ENCODE results near the gene FRMD5. TPM values are rescaled to one million over a fixed set of nuclear protein-coding genes. Genes with fewer than 3 reads are reported as not detected.

FRMD5 gene
- total RNA-seq, 1 experiment from 2014 or later: 27.2 TPM

DNA sequence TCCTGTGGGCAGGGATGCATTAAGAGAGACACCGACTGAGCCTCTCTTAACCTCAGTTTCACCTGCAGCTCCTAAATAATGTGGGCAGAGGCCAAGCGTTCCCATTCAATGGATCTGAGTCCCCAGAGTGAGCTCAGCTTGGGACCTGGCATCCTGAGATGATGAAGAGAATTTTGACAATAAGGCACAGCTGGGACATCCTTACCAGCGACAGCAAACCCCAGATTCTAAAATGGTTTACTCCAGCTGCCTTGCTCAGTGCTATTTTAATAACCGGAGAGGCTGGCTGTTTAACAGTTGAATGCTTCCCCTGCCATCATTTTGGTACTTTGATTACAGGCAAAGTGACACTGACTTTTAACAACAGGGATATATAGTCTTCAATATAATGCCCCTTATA lies 244.5 kb downstream of the FRMD5 start:
- no peak for DNase-seq (ENCODE audit: low read depth, low spot score)
- no peak for ATAC-seq
- H3K27ac ChIP-seq (ENCODE audit: low read depth, low read length): no peak overlapping the region
- RAD21 ChIA-PET (ENCODE audit: low non-redundant PET in 1 of 2, low total read pairs in 2 of 2, uncharacterized antibody in 2 of 2, unreplicated experiment in 2 of 2): no interaction called here
- BruUV-seq (replicated peaks): no TSS peak
- H3K4me2 ChIP-seq (ENCODE audit: low read length): no peak overlapping the region
- H3K27me3 ChIP-seq (ENCODE audit: insufficient read depth, low read length): no peaks in the 10 kb centered on the region
- H3K4me1 ChIP-seq (ENCODE audit: control insufficient read depth in 1 of 2, insufficient read depth in 2 of 2, low read length in 2 of 2): no peaks in the 10 kb centered on the region
- TF ChIP-seq ZBTB33 (IDR thresholded peaks at IDR 0.05; ENCODE audit: extremely low read depth, insufficient replicate concordance, low read length) (no peak), YY1 (IDR thresholded peaks at IDR 0.05; ENCODE audit: extremely low read depth, insufficient replicate concordance, low read depth, low read length) (no peak), CEBPB (IDR thresholded peaks at IDR 0.05; ENCODE audit: low read depth) (no peak), CBX3 (IDR thresholded peaks at IDR 0.05; ENCODE audit: low read depth) (no peak)
- no peaks in the 10 kb centered on the region for H3K36me3 ChIP-seq (ENCODE audit: control insufficient read depth in 1 of 2, insufficient read depth in 2 of 2, low read length in 2 of 2)
- no peaks in the 10 kb centered on the region for H4K20me1 ChIP-seq (ENCODE audit: insufficient read depth)
- H3K9me3 ChIP-seq (ENCODE audit: control insufficient read depth in 1 of 2, insufficient read depth in 1 of 2, low read depth in 1 of 2, low read length in 2 of 2): no peaks in the 10 kb centered on the region
- H2AFZ ChIP-seq (ENCODE audit: low read depth, low read length, poor library complexity, severe bottlenecking): no peak overlapping the region
- no peak overlapping the region for H3K9ac ChIP-seq (ENCODE audit: low read length)
- intact Hi-C loops (cut with micrococcal nuclease): no loop called here
- H3K79me2 ChIP-seq (ENCODE audit: insufficient read depth, low read length): peaks cover 22% of the 10 kb centered on the region; the same call in 1 of the 2 replicates
- CTCF ChIA-PET: interaction anchor here (0.9 kb wide), 1 partner anchor 11 kb away, joined by 3 read pairs; no protein-coding TSS in a partner anchor
- POLR2A ChIA-PET: no interaction called here
- no peak overlapping the region for H3K4me3 ChIP-seq (replicated peaks in 1 of 2; ENCODE audit: low read depth in 1 of 2, low read length in 2 of 2)
- H3K9me2 ChIP-seq (ENCODE audit: insufficient read depth): no peaks in the 10 kb centered on the region

DNA sequence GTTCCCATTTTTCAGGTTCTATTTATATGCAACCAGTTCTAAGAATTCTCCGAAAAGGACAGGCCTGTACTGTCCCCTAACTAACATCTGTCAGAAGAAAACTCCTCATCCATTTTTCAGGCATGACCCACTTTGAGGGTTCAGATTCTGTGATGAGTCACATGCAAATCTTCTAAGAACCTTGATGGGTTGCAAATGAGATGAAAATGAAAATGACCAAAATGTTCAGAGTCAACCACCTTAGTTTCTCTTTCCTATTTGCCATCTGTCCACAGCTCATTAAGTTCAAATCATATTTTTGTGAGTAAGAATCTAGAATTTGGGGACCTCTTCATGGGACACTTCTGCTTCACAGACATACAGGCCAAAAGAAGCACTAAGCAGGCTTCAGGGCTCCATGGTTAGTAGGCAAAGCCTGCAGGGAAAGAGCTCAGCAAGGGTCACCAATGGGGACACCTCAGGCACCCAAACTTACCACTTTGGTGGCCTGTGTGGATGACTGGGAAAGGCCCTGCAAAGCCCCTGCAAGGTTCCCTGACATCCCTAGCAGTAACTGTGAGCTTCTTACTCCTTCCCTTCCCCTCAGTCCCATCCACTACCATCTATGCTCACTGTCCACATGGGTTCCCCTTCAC lies 246.3 kb downstream of the FRMD5 start:
- DNase-seq (ENCODE audit: low read depth, low spot score) (no peak), ATAC-seq (no peak)
- Histone ChIP-seq H3K9me3 (ENCODE audit: control insufficient read depth in 1 of 2, insufficient read depth in 1 of 2, low read depth in 1 of 2, low read length in 2 of 2) (no peaks in the 10 kb centered on the region), H3K27ac (ENCODE audit: low read depth, low read length) (no peak overlapping the region), H3K9me2 (ENCODE audit: insufficient read depth) (no peaks in the 10 kb centered on the region), H4K20me1 (ENCODE audit: insufficient read depth) (no peaks in the 10 kb centered on the region), H3K27me3 (ENCODE audit: insufficient read depth, low read length) (no peaks in the 10 kb centered on the region), H3K4me3 (replicated peaks in 1 of 2; ENCODE audit: low read depth in 1 of 2, low read length in 2 of 2) (no peak overlapping the region), H2AFZ (ENCODE audit: low read depth, low read length, poor library complexity, severe bottlenecking) (no peak overlapping the region), H3K79me2 (ENCODE audit: insufficient read depth, low read length) (peaks cover 10% of the 10 kb centered on the region; the same call in 1 of the 2 replicates), H3K4me1 (ENCODE audit: control insufficient read depth in 1 of 2, insufficient read depth in 2 of 2, low read length in 2 of 2) (no peaks in the 10 kb centered on the region), H3K9ac (ENCODE audit: low read length) (no peak overlapping the region), H3K36me3 (ENCODE audit: control insufficient read depth in 1 of 2, insufficient read depth in 2 of 2, low read length in 2 of 2) (no peaks in the 10 kb centered on the region), H3K4me2 (ENCODE audit: low read length) (no peak overlapping the region)
- ChIA-PET POLR2A (no interaction called here), RAD21 (ENCODE audit: low non-redundant PET in 1 of 2, low total read pairs in 2 of 2, uncharacterized antibody in 2 of 2, unreplicated experiment in 2 of 2) (no interaction called here), CTCF (no interaction called here)
- BruUV-seq (replicated peaks): no TSS peak
- intact Hi-C loops (cut with micrococcal nuclease): no loop called here
- TF ChIP-seq RAD21 (IDR thresholded peaks at IDR 0.05; ENCODE audit: low read depth): no peak
- TF ChIP-seq YY1 (IDR thresholded peaks at IDR 0.05; ENCODE audit: extremely low read depth, insufficient replicate concordance, low read depth, low read length): no peak
- TF ChIP-seq EZH2phosphoT487 (IDR thresholded peaks at IDR 0.05; ENCODE audit: borderline replicate concordance): no peak
- TF ChIP-seq POLR2AphosphoS5 (IDR thresholded peaks at IDR 0.05; ENCODE audit: low read depth, low read length): no peak
- TF ChIP-seq CEBPB (IDR thresholded peaks at IDR 0.05; ENCODE audit: low read depth): no peak
- TF ChIP-seq CTCF (IDR thresholded peaks at IDR 0.05 in 2 of 3, conservative IDR thresholded peaks at IDR 0.05 in 1 of 3; ENCODE audit: borderline replicate concordance in 1 of 3, insufficient read depth in 1 of 3, low read depth in 2 of 3, low read length in 2 of 3): no peak
- TF ChIP-seq ZNF274 (IDR thresholded peaks at IDR 0.05; ENCODE audit: low read depth, low read length): no peak
- TF ChIP-seq, protein P1, sequence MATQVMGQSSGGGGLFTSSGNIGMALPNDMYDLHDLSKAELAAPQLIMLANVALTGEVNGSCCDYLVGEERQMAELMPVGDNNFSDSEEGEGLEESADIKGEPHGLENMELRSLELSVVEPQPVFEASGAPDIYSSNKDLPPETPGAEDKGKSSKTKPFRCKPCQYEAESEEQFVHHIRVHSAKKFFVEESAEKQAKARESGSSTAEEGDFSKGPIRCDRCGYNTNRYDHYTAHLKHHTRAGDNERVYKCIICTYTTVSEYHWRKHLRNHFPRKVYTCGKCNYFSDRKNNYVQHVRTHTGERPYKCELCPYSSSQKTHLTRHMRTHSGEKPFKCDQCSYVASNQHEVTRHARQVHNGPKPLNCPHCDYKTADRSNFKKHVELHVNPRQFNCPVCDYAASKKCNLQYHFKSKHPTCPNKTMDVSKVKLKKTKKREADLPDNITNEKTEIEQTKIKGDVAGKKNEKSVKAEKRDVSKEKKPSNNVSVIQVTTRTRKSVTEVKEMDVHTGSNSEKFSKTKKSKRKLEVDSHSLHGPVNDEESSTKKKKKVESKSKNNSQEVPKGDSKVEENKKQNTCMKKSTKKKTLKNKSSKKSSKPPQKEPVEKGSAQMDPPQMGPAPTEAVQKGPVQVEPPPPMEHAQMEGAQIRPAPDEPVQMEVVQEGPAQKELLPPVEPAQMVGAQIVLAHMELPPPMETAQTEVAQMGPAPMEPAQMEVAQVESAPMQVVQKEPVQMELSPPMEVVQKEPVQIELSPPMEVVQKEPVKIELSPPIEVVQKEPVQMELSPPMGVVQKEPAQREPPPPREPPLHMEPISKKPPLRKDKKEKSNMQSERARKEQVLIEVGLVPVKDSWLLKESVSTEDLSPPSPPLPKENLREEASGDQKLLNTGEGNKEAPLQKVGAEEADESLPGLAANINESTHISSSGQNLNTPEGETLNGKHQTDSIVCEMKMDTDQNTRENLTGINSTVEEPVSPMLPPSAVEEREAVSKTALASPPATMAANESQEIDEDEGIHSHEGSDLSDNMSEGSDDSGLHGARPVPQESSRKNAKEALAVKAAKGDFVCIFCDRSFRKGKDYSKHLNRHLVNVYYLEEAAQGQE (IDR thresholded peaks at IDR 0.05; ENCODE audit: low read depth): no peak
